ENCODE data around the gene ZFPL1.

ZFPL1 gene

DNA sequence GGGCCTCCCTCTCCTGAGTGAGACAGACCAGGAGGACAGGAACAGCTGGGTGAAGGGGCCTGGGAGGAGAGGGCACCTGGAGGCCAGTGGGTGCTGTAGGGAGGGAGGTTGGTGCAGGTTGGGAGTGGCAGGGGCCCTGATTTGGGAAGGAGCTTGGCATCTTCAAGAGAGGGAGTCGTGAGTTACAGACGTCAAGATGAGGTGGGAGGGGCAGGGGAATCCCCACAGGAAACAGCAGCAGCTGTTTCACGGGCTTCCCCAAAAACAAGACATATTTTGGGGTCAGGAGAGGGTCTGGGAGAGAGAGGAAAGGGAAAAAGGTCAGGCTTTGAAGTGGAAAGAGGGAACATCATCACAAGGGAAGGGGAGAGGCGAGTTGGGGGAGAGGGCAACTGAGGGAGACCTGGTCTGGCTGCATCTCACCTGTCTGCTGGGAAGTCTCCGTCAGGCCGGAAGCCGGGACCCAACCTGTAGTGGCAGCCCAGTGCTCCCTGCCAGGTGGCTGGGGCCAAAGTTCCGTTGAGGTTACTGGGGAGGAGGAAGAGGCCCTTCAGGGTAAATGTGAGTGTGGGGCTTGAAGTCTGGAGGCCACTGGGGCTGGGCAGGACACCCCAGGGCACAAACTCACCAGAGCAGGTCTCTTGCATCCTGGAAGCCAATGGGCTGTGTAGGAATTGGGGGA, 30.1 kb upstream of the ZFPL1 start (continued):
- TF ChIP-seq TCF4 (CRISPR knock-in tag; IDR thresholded peaks at IDR 0.05; ENCODE audit: borderline replicate concordance) = no peak
- TF ChIP-seq ESRRG (CRISPR knock-in tag; IDR thresholded peaks at IDR 0.05) = no peak
- TF ChIP-seq, protein P1, sequence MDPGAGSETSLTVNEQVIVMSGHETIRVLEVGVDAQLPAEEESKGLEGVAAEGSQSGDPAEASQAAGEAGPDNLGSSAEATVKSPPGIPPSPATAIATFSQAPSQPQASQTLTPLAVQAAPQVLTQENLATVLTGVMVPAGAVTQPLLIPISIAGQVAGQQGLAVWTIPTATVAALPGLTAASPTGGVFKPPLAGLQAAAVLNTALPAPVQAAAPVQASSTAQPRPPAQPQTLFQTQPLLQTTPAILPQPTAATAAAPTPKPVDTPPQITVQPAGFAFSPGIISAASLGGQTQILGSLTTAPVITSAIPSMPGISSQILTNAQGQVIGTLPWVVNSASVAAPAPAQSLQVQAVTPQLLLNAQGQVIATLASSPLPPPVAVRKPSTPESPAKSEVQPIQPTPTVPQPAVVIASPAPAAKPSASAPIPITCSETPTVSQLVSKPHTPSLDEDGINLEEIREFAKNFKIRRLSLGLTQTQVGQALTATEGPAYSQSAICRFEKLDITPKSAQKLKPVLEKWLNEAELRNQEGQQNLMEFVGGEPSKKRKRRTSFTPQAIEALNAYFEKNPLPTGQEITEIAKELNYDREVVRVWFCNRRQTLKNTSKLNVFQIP (CRISPR knock-in tag; IDR thresholded peaks at IDR 0.05; ENCODE audit: borderline replicate concordance, low read depth) = no peak
- TF ChIP-seq RARB (CRISPR knock-in tag; IDR thresholded peaks at IDR 0.05) = no peak

DNA sequence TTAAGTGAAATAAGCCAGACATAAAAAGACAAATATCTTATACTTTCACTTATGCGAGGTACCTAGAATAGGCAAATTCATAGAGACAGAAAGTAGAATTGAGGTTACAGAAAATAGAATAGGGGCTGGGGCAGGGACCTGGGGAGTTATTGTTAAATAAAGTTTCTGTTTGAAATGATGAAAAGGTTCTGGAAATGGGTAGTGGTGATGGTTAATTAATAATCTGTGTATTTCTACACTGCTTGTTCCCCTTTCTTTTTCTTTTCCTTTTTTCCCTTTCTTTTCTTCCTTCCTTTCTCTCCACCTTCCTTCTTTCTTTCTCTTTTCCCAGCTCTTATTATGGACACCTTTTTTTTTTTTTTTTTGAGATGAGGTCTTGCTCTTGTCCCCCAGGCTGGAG, 28.5 kb upstream of the ZFPL1 start:
- no peak for TF ChIP-seq ZFP3 (CRISPR knock-in tag; IDR thresholded peaks at IDR 0.05)
- TF ChIP-seq, protein P2, sequence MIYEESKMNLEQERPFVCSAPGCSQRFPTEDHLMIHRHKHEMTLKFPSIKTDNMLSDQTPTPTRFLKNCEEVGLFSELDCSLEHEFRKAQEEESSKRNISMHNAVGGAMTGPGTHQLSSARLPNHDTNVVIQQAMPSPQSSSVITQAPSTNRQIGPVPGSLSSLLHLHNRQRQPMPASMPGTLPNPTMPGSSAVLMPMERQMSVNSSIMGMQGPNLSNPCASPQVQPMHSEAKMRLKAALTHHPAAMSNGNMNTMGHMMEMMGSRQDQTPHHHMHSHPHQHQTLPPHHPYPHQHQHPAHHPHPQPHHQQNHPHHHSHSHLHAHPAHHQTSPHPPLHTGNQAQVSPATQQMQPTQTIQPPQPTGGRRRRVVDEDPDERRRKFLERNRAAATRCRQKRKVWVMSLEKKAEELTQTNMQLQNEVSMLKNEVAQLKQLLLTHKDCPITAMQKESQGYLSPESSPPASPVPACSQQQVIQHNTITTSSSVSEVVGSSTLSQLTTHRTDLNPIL (CRISPR knock-in tag; IDR thresholded peaks at IDR 0.05; ENCODE audit: low read depth) = no peak
- TF ChIP-seq TSHZ2 (CRISPR knock-in tag; IDR thresholded peaks at IDR 0.05) = no peak
- TF ChIP-seq TCF4 (CRISPR knock-in tag; IDR thresholded peaks at IDR 0.05; ENCODE audit: borderline replicate concordance) = no peak
- TF ChIP-seq, protein P3, sequence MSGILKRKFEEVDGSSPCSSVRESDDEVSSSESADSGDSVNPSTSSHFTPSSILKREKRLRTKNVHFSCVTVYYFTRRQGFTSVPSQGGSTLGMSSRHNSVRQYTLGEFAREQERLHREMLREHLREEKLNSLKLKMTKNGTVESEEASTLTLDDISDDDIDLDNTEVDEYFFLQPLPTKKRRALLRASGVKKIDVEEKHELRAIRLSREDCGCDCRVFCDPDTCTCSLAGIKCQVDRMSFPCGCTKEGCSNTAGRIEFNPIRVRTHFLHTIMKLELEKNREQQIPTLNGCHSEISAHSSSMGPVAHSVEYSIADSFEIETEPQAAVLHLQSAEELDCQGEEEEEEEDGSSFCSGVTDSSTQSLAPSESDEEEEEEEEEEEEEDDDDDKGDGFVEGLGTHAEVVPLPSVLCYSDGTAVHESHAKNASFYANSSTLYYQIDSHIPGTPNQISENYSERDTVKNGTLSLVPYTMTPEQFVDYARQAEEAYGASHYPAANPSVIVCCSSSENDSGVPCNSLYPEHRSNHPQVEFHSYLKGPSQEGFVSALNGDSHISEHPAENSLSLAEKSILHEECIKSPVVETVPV (CRISPR knock-in tag; IDR thresholded peaks at IDR 0.05) = no peak
- no peak for TF ChIP-seq ZNF565 (CRISPR knock-in tag; conservative IDR thresholded peaks at IDR 0.05; ENCODE audit: low read depth)
- TF ChIP-seq ZNF8 (CRISPR knock-in tag; IDR thresholded peaks at IDR 0.05) = no peak
- TF ChIP-seq ZC3H10 (CRISPR knock-in tag; IDR thresholded peaks at IDR 0.05) = no peak
- TF ChIP-seq ESRRG (CRISPR knock-in tag; IDR thresholded peaks at IDR 0.05) = no peak
- no peak for TF ChIP-seq BACH2 (CRISPR knock-in tag; IDR thresholded peaks at IDR 0.05; ENCODE audit: borderline replicate concordance)

DNA sequence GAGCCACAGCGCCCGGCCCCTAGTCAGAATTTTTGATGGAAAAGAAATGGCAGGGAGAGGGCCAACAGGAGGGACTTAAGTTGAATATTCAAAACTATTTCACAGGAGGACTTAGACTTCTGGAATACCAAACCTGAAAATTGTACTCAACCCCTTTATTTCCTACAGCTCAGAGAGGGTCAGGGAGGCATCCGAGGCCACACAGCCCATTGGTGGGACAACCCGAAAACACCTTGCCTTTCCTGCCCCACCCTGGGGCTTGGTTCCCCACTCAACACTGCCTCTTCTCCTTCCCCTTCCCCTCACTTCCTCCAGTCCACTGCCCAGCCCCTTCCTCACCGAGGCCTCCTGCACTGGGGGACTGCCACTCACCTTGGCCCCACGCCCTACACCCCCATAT, 27.0 kb upstream of the ZFPL1 start:
- no peak for ATAC-seq
- no peak for TF ChIP-seq TSHZ2 (CRISPR knock-in tag; IDR thresholded peaks at IDR 0.05)
- TF ChIP-seq TOX (CRISPR knock-in tag; IDR thresholded peaks at IDR 0.05; ENCODE audit: borderline replicate concordance) = no peak
- TF ChIP-seq ESRRG (CRISPR knock-in tag; IDR thresholded peaks at IDR 0.05) = no peak
- TF ChIP-seq ZC3H10 (CRISPR knock-in tag; IDR thresholded peaks at IDR 0.05) = no peak
- no peak for TF ChIP-seq ZFP30 (CRISPR knock-in tag; IDR thresholded peaks at IDR 0.05)

More for the DNA sequence above, 28.5 kb upstream of the ZFPL1 start:
- no peak for ATAC-seq

GRCh38 chr11:65057526-65057925, 26.5 kb upstream of the ZFPL1 start:
- TF ChIP-seq PPARA (CRISPR knock-in tag; IDR thresholded peaks at IDR 0.05; ENCODE audit: borderline replicate concordance) = no peak
- TF ChIP-seq ZNF565 (CRISPR knock-in tag; conservative IDR thresholded peaks at IDR 0.05; ENCODE audit: low read depth) = no peak
- TF ChIP-seq, protein P4, sequence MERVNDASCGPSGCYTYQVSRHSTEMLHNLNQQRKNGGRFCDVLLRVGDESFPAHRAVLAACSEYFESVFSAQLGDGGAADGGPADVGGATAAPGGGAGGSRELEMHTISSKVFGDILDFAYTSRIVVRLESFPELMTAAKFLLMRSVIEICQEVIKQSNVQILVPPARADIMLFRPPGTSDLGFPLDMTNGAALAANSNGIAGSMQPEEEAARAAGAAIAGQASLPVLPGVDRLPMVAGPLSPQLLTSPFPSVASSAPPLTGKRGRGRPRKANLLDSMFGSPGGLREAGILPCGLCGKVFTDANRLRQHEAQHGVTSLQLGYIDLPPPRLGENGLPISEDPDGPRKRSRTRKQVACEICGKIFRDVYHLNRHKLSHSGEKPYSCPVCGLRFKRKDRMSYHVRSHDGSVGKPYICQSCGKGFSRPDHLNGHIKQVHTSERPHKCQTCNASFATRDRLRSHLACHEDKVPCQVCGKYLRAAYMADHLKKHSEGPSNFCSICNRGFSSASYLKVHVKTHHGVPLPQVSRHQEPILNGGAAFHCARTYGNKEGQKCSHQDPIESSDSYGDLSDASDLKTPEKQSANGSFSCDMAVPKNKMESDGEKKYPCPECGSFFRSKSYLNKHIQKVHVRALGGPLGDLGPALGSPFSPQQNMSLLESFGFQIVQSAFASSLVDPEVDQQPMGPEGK (CRISPR knock-in tag; IDR thresholded peaks at IDR 0.05; ENCODE audit: borderline replicate concordance) = no peak
- no peak for ATAC-seq
